Pulmonary artery endothelial cell (primary cell): ENCODE data around the gene HSPA1A. TPM values are rescaled to one million over a fixed set of nuclear protein-coding genes. Genes with fewer than 3 reads are reported as not detected.
"Not testable (repeated sequence)": the region's sequence is repeated elsewhere in the genome, so short reads cannot be mapped to it uniquely, and the experiment has no call there.

Experiments
- DNase-seq: peaks from one replicate; pipeline ENCODE4 v3.0.0-alpha.2; 2011; ENCODE audit warnings: low read depth, low spot score
- total RNA-seq: library from RNA; depleted of rRNA; stranded (reverse); fragments of >200 nt; gene quantifications from 2 replicates; pipeline ENCODE4 v1.2.3, GENCODE V29; 2014

Gene HSPA1A
- total RNA-seq, 1 donor from 2014 or later: 33.6 TPM

DNA sequence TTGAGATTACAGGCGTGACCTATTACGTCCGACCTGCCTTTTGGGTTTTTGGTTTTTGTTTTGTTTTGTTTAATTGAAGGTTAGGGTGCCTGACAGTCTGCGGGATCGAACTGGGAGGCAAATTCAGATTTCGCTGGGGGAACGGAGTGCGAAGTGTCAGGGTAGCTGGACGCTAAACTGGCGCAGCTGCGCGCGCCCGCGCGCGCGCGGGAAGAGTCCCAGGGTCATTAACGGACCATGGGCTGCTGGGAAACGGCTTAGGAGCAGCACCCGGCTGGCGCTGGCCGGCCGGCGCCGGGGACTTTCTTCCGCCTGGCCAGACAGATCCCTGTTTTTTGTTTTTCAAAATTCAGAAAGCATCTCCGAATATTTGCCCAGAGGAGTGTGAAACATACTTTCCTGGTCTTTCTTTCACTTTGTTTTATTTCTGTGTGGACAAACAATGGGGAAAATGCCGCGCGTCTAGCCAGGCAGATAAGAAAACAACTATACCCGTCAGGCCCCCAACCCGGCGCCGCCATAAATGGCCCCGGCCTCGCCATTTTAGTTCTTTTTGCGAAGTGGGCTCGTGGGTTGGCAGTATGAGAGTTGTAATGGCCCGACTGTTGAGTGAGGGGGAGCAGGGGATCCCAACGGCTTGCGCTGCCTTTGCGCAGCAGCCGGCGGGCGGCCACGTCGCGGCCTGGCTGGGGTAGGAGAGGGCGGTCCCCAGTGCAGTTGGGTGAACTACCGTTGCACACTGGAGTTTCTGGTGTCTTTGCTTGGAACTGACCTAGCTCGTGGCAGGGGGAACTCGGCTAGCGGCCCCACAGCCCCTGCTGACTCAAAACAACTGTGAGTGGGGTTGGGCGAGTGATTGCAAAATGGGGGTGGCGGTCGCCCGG lies 19.3 kb downstream of the HSPA1A start:
- DNase-seq: no peak

DNA sequence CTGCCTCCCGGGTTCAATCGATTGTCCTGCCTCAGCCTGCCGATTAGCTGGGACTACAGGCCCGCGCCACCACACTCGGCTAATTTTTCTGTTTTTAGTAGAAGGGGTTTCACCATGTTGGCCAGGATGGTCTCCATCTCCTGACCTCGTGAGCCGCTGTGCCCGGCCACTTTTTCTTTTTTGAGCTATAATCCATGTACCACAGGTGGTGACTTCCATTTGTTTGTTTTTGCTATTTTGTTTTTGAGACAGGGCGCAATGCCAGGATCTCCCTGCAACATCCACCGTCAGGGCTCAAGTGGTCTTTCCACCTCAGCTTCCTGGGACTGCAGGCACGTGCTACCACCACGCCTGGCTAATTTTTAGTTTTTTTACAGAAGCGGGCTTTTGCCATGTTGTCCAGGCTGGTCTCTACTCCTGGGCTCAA lies 20.7 kb downstream of the HSPA1A start:
- no peak for DNase-seq

DNA sequence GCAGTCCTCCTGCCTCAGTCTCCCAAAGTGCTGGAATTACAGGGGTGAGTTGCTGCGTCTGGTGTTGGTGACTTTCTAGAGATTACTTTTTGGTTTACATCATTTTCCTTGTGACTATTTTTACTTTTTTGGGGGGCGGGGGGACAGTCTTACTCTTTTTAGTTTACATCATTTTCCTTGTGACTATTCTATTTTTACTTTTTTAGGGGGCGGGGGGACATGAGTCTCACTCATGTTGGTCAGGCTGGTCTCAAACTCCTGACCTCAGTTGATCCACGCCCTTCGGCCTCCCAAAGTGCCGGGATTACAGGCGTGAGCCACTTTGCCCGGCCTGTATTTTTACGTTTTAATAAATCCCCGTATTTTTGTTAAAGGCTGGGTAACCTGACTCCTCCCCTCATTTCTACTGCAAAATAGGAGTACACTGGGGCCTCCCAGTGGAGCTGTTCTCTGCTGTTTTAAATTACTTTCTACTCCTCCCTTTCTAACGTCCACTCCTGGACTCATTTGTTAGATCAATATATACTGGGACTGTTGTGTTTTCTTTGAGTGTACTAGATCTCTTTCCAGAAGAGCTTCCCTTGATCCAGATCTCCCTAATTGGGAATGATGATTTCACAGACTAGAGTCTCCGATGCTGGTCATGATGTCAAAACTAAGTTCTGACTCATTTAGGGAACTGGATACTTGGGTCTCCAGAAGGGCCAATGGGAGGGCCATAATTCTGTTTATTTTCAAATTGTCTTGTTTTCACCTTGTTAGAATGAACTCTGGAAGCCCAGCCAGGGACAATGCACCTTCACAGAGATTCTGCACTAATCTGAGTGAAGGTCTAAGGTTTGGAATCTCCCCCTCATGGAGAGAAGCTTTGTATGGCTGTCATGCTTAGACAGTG lies 21.4 kb downstream of the HSPA1A start:
- DNase-seq: no peak

DNA sequence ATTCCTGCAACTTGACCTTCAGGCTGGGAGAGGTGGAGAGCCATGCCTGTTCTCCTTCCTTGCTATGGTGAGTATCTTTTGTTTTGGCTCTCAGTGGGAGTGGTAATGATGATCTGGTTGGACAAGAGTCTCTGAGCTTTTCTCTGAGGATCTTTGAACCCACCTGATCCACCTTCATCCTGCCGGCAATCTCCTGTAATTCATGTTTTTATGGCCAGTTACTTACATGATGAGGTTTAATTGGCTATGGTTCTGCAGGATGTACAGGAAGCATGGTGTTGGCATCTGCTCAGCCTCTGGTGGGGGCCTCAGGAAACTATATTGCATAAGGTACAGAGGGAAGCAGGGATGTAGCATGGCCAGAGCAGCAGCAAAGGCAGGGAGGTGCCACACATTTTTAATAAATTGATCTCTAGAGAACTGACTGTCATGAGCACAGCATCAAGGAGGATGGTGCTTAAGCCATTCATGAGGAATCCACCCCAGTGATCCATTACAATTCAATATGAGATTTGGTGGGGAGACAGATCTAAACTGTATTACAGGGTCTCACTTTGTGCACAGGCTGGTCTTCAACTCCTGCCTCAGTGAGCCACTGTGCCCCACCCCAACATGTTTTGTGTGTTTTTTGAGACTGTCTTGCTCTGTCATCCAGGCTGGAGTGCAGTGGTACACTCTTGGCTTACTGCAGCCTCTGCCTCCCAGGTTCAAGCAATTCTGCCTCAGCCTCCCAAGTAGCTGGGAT lies 22.2 kb downstream of the HSPA1A start:
- DNase-seq: no peak

DNA sequence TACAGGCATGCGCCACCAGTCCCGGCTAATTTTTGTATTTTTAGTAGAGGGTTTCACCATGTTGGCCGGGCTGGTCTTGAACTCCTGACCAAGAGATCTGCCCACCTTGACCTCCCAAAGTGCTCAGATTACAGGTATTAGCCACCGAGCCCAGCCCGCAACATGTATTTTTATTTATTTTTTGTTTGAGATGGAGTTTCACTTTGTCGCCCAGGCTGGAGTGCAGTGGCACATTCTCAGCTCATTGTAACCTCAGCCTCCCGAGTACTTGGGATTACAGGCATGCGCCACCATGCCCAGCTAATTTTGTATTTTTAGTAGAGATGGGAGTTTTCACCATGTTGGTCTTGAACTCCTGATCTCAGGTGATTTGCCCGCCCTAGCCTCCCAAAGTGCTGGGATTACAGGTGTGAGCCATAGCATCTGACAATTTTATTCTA lies 22.8 kb downstream of the HSPA1A start:
- DNase-seq: not testable (repeated sequence)

DNA sequence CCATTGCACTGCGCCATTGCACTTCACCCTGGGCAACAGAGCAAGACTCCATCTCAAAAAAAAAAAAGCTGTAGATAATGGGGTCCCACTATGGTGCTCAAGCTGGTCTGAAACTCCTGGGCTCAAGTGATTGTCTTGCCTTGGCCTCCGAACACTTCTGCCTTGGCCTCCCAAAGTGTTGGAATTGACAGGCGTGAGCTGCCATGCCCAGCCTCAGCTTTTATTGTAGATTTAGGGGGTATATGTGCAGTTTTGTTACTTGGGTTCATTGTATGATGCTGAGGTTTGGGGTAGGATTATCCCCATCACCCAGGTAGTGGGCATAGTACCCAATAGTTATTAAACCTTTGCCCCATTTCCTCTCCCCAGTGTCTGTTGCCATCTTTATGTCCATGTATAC lies 23.6 kb downstream of the HSPA1A start:
- no peak for DNase-seq

DNA sequence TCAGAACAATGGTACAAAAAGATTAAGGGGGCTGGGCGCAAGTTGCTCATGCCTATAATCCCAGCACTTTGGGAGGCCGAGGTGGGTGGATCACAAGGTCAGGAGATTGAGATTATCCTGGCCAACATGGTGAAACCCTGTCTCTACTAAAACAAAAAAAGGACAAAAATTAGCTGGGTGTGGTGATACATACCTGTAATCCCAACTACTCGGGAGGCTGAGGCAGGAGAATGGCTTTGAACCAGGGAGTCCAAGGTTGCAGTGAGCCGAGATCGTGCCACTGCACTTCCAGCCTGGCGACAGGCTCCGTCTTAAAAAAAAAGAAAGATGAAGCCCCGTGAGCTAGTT lies 24.4 kb downstream of the HSPA1A start:
- DNase-seq: not testable (repeated sequence)

DNA sequence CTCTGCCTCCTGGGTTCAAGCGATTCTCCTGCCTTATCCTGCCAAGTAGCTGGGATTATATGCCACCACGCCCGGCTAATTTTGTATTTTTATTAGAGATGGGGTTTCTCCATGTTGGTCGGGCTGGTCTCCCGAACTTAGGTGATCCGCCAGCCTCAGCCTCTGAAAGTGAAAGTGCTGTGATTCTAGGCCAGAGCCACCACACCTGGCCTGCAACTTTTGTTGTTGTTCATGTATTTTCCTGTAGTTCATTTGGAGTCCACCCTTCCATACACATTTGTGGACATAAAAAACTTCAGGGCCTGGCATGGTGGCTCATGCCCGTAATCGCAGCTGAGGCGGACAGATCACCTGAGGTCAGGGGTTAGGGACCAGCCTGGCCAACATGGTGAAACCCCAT lies 26.7 kb downstream of the HSPA1A start:
- no peak for DNase-seq

DNA sequence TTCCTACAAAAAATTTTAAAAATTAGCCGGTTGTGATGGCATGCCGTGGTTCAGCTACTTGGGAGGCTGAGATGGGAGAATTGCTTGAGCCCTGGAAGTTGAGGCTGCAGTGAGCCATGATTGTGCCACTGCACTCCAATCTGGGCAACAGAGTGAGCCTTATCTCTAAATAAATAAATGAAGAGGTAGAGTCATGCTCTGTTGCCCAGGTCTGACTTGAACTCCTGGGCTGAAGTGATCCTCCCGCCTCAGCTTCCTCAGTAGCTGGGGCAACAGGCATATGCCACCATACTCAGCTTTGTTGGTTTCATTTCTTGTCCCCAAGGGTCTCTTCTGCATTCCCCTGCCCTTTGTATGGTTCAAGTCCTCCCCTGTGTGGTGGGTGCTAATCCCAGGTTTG lies 29.2 kb downstream of the HSPA1A start:
- DNase-seq: no peak

DNA sequence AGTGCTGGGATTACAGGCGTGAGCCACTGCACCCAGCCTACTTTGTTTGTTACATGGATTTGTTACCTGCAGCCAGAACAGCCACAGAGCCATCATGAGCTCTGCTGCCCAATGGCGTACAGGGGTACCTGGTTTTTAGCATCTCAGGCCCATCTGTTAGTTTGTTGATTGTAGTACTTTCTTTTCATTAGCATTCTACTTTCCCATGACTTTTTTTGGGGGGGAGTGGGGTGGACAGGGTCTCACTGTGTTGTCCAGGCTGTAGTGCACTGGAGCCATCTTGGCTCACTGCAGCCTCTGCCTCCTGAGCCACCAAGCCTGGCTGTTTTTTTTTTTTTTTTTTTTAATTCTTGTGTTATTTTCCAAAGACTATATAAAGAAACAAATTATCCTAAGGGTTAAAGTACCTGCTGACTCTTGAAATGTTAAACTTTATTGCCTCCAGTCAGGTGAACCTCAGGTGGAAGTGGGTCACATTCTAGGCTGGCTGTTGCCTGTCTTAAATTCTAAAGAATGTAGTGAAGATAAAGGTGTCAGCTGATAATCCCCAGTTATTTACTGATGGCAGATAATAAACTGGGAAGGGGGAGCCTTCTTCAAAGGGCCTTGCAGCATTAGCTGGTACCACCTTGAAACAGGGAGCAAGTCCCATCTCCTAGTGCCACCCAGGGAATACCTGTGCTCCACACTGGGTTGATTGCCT lies 32.1 kb downstream of the HSPA1A start:
- DNase-seq: no peak

DNA sequence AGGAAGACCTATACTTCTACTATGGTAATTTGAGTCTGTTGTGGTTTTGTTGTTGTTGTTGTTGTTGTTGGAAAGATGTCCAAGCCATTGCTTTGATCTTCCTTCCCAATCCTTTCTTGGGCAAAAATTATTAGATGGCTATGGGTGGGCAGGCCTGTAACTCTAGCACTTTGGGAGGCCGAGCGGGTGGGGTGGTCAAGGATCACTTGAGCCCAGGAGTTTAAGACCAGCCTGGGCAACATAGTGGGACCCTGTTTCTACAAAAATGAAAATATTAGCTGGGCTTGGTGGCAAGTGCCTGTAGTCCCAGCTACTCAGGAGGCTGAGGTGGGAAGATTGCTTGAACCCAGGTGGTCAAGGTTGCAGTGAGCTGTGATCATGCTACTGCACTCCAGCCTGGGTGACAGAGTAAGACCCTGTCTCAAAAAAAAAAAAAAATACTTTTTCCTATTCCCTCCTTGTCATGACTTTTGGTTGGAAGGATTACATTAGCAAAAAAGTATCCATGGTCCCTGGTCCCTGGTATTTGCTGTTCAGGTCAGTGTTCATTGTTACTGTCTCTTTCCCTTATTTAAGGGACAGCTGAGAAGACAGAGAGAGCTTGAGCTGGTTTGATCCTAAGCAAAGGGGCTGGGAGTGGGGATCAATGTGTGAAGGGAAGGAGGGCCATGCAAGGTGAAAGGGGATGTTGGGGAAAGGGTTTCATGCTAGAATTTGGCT lies 35.6 kb downstream of the HSPA1A start:
- no peak for DNase-seq

DNA sequence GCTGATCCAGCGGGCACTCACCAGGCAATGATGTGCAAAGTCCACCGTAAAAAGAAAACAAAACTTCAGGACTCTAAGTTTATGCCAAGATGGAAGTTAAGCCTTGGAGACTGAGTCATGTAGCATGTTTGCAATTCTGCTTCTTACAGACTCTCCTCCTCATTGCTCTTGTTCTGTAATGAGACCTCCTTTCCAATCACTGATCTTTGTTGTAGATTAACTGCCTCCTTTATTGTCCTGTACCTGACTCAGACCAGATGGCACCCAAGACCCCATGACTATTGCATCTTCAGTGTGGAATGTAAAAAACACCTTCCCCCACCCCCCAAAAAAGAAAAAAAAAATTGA lies 36.1 kb downstream of the HSPA1A start:
- no peak for DNase-seq

DNA sequence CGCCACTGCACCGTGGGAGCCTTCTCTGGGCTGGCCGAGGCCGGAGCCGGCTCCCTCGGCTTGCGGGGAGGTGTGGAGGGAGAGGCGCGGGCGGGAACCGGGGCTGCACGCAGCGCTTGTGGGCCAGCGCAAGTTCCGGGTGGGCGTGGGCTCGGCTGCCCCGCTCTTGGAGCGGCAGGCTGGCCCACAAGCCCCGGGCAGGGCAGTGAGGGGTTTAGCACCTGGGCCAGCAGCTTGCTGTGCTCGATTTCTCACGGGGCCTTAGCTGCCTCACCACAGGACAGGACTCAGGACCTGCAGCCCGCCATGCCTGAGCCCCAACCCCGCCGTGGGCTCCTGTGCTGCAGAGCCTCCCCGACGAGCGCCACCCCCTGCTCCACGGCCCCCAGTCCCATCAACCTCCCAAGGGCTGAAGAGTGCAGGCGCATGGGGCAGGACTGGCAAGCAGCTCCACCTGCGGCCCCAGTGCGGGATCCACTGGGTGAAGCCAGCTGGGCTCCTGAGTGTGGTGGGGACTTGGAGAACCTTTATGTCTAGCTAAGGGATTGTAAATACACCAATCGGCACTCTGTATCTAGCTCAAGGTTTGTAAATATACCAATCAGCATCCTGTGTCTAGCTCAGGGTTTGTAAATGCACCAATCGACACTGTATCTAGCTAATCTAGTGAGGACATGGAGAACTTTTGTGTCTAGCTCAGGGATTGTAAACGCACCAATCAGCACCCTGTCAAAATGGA lies 36.8 kb downstream of the HSPA1A start:
- not testable (repeated sequence) for DNase-seq

DNA sequence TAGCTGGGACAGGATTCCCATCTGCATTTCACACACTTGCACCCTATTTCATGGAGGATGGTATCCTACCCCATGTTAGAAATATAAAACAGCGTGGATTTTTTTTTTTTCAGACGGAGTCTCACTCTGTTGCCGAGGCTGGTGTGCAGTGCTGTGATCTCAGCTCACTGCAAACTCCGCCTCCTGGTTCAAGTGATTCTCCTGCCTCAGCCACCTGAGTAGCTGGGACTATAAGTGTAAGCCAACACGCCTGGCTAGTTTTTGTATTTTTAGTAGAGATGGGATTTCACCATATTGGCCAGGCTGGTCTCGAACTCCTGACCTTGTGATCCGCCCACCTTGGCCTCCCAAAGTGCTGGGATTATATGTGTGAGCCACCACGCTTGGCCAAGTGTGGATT lies 42.4 kb downstream of the HSPA1A start:
- not testable (repeated sequence) for DNase-seq

DNA sequence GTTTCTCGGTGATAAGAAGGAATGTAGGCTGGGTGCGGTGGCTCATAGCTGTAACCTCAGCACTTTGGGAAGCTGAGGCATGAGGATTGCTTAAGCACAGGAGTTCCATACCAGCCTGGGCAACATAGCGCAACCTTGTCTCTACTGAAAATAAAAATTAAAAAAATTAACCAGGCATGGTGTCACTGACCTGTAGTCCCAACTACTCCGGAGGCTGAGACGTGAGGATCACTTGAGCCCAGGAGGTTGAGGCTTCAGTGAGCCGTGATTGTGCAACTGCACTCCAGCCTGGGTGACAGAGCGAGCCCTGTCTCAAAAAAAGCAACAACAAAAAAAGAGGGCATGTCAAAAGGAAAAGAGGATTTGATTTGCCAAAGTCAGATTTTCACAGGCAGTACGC lies 43.4 kb downstream of the HSPA1A start:
- DNase-seq: no peak

DNA sequence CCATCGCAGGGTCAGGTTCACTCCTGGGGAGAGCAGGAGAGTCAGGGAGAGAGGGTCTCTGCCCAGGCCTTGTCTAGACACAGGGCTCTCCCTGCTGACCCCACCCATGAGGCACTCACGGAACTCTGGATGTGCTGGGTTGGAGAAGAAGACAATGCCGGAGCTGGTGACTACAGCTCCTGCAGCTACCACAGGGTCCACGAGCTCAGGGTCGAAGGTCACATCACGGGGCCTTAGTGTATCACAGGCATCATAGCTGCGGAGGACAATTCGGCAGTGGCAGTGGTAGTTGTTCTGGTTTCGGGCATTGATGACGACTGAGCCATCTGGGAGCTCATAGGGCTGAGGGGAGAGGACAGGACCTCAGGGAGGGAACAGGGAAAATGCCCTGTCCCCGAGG lies 44.6 kb downstream of the HSPA1A start:
- no peak for DNase-seq

DNA sequence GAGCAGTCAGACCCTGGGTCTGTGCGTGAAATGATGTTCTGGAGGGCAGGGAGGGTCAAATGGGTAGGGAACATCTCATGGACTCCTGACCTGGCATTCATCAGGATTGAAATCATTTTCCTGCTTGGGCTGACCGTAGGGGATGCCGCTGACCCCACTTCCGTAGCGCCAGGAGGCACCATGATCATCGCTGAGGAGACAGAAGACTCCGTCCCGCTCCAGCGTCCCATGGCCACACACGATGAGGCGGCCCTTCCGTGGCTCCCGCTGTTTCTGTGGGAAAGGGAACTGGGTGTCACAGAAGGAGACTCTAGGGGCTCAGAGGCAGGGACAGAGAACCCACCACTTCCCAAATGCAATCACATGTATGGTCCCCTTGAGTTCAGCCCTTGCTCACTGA lies 45.0 kb downstream of the HSPA1A start:
- DNase-seq: no peak

DNA sequence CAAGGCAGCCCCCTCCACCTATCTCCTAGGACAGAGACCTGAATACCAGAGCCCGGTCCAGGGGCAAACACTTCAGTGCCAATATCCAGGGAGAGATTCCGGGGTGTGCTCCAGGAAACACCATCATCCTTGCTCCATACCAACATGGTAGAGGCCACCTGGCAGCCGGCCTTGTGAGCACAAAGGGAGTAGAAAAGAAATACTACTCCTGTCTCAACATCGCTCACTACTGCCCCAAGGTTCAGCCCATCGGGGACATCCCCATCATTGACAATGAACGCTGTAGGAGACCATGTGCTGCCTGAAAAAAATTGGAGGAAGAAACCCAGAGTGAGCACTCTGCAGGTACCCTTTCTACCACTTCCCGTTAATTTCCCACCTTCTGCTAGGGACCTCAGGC lies 45.8 kb downstream of the HSPA1A start:
- no peak for DNase-seq

DNA sequence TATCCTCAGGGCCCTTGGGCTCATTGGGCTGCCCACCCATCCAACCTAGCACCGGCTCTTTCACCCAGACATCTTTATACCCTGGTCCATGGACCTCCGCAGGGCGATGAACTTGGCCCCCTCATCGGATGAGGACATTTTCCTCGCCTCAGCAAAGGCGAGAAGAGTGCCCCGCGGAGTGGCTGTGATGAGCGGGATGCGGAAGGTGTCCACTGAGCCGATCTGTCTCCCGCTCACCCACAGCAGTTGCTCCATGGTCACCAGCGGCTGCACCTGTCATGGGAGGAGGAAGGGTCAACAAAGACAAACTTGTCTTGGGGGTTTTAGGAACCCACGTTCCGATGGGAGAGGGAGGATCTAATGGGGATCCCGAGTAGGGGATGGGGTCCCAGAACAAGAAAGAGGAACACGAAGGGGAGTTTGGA lies 46.6 kb downstream of the HSPA1A start:
- DNase-seq: no peak
